GM19452 (cell line): ENCODE data around the gene HMX3.

ENCODE experiments used
- ATAC-seq: cut with Tn5 transposase; IDR thresholded peaks from one replicate; pipeline ENCODE4 v1.9.1; 2021; ENCODE audit not compliant: unreplicated experiment

The HMX3 gene

GRCh38 chr10:123134343-123134914 is 1.3 kb upstream of the HMX3 start:
- ATAC-seq: no peak

DNA sequence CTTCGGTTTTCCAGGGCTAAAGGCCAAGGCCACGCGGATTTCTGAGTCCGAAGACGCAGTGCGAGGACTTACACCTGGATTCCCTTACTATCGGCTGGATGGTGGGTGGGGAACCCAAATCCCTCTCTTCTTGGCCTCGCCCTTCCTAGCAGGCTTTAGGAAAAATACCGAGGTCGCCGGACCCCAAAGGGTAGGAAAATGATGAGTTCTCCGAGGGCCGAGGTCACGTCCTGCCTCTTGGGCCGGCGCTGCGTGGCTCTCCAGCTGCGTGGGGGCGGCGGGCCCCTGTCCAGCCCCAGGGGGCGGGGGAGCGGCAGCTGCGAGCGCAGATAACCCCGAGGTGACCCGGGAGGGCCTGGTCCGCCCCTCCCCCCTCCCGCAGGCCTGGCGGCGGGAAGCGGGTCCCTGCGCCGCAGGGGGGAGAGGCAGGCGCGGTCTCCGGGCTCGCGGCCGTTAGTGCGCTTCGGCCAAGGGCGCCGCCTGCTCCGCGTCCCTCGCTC is 805 bp upstream of the HMX3 start:
- no peak for ATAC-seq

DNA sequence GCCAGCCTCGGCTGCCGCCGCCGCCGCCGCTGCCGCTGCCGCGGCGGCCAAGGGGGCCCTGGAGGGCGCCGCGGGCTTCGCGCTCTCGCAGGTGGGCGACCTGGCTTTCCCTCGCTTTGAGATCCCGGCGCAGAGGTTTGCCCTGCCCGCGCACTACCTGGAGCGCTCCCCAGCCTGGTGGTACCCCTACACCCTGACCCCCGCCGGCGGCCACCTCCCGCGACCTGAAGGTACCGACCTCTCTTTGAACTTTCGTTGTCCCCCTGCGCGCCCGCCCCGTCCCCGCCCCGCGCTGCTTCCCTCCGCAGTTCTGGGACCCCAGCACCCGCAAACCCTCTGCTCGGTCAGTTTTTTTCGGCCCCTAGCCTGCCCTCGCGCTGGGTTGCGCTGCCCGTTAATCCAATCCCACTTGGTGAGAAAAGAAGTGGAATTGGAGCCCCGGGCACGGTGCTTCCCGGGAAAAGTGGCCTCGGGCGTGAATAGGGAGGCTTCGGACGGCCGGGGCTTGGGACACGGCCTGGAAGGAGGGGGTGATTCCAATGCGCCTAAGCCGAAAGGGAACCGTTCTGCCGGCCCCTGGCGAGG is 543 bp downstream of the HMX3 start:
- ATAC-seq: no peak

- ATAC-seq: no peak
Observed at GRCh38 chr10:123136806-123137642, 1.3 kb downstream of the HMX3 start.

DNA sequence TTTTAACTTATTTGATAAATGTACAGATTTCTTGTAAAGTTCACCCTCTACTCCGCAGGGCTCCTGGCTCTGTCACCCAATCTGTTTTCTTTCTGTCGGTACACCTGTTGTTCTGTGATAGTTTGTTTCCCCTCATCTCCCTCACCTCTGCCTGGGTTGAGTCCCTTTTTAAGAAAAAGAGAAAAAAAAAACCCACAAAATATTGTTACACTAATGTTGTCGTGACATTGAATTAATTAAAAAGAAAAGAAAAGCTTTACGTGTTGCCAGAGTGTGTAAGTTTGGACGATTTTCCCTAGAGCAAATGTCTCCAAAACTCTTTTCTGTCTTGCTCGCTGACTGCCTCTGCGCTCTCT is 3.4 kb downstream of the HMX3 start:
- ATAC-seq: no peak

DNA sequence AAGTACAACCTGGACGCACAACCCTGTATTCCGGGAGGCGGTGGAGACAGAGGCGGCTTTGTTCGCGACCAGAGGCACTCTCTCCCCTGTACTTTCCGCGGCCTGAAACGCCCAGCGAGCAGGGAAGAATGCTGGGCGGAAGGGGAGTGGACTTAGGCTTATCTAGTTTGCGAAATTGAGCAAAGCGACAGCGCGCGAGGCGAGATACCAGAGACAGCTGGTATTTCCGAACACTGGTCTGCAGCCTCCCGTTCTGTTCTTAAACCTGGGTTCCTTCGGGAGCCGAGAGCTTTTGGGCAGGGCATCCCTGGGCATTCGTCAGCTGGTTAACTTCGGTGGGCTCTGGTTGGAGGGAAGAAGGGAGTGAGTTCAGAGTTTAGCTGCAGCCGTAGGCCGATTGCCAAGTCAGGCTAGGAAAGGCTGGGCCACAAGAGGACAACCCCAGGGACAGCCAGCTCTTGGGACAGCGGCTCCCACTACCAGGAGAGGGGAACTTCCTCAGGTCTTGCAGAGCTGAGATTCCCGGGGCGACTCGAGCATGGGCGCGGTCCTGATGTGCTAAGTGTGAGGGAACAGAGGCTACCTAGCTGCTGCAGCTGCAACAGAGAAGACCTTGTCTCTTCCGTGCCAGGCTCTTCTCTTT is 3.9 kb downstream of the HMX3 start:
- ATAC-seq: no peak

GRCh38 chr10:123140164-123140982 is 4.6 kb downstream of the HMX3 start:
- ATAC-seq: no peak

- no peak for ATAC-seq
Observed at GRCh38 chr10:123140983-123141390, 5.2 kb downstream of the HMX3 start.

DNA sequence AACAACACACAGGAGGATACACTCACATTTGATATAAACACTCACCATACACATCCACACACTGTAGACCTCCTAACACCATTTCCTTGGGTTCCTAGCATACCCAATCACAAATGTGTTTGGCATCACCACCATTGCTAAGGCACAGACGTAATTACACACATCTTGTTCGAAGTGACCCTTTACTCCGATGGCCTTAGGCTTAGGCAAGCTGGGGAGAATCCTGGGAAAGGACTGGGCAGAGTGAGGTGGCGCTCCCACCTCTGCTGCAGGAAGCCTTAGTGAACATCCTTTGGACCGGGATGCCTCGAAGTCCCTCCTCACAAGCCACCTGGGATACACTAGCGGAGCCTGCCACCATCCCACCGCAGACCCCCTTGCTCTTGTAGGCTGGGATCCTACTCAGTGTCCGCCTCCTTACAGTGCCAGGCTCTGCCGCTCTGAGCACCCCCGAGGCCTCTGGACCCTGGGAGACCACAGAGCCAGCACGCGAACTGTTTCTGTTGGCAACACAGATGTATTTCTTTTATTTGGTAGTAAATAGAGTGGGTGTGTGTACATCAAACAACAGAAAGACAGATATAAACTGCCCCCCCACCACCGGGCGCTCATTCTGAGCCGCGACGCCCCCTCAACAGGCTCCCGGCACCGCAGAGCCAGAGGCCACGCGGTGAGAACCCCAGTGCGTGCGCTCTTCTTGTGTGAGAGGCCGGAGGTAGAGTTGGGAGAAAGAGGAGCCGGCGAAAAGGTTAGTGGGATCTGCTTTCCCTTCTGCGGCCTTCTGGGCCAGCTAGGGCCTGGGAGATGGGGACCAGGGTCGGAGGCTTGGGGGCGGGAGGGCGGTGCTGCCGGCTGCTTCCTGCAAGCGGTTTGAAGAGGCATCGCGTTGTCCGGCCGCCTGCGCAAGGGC is 6.3 kb downstream of the HMX3 start:
- ATAC-seq: no peak

DNA sequence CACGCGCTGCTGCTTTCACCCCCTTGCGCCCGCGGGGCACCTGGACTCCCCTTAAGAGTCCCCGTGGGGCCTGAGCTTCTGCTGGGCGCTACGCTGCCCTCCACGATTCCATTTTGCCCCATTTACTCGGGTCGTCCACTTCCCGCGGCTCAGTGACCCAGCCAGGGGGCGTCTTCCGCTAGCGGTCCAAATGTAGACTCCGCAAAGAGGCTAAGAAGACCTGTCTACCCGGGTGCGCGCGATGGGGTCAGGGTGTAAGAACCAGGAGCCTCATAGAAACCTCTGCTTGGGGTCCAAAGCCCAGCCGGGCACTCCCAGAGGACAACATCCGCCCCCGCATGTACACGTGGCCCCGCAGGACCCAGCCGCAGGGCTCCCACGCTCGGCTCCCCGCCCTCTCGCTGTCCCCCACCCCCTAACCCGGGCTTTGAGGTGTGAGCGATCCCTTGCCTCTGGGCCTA is 7.0 kb downstream of the HMX3 start:
- ATAC-seq: no peak

GRCh38 chr10:123143162-123143824 is 7.5 kb downstream of the HMX3 start:
- ATAC-seq: no peak

GRCh38 chr10:123143825-123144168 is 8.0 kb downstream of the HMX3 start:
- ATAC-seq: no peak

DNA sequence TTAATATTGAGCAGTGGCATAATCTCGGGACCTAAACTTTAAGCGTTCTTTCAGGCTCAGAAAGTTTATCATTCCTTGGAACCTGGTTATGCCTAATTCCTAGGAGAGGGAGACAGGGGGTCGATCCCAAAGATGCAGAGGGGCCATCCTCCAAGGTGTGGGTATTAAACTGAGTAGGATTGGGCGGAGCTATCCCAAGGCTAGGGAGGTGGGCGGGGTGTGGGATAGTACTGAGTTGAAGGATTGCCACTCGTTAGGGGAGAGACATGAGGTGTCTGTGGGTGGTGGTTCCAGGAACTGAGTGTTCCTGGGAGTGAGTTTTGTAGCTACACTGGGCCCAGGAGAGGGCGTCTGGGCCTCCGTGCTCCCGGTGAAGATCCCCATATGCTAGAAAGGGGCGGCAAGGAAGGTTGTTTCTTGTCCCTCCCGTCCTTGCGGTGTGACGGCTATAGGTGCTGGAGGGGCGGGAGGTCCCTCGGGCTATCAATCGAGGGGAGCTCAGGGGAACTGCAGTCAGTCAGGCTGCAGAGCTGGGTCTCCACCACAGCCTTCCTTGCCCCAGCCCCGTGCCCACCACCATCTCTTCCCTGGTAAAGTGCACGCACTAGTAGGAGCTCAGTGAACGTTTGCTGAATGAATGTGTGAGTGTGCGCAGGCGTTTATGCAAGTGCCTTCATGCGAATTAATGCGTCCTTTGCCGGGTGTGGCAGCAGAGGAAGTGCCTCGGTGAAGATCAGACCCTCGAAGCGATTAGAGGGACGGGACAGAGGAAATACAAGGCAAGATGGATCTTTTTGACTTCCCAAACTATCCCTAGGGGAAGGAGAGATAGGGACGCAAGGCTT is 9.1 kb downstream of the HMX3 start:
- no peak for ATAC-seq

DNA sequence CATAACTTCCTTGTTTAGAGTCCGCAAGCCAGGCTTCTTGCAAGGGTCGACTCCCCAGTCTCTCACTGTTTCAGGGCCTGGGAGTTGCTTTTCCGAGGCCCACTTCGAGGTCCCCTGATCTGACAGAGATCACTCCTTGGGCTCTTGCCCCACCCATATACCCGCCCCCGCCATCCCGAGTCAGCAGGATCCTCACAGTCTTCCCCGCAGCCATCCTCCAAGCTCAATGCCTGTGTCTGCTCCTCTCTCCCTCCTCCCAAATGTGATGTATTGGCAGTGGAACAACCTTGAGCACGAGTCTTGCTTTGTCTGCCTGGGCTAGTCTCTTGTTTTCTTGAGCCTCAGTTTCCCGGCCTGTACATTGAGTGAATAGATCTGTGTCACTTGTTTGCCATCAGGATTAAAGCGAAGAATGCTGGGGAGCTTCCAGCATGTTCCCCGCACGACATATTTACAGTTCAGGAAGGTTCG is 9.8 kb downstream of the HMX3 start:
- ATAC-seq: no peak

GRCh38 chr10:123146013-123146893 is 10.5 kb downstream of the HMX3 start:
- no peak for ATAC-seq

DNA sequence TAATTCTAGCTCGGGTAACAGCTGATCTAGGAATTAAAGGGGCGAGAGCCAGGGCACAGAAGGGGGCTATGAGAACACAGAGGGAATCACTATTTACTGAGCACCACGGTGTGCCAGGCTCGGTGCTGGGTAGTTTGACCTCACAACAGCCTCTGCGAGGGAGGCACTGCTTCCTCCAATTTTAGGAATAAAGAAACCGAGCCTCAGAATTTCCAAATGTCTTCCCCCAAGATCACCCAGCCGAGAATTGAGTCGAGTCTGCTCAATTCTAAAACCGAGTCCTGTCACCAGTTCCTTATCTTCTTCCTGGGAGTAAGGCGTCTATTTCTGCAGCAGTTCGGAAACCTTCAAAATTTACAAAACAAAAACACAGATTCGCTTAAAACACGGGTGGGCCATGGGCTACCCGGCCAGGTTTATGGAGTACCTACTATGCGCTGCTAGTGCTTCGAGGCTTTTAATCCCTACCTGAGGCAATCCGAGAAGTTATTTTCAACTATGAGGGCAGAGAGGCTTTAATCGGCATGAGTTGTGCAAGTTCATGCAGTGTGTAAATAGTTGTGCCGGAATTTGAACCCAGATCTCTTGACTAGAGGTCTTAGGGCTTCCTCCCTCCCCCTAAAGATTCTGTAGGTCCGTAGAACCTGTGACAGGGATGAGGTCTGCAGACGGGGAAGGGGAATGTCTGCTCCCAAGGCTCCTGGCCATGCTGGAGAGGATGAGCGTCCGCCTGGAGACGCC is 11.3 kb downstream of the HMX3 start:
- ATAC-seq: no peak
